ENCODE data around the gene PRPF19. TPM values are rescaled to one million over a fixed set of nuclear protein-coding genes. Genes with fewer than 3 reads are reported as not detected.

PRPF19 gene
- total and polyA plus RNA-seq, 9 of the 15 experiments (the other 6 are each of a cell fraction or from before 2014, with no cell fraction given): 9.4 to 212 (median 73.2) TPM

DNA sequence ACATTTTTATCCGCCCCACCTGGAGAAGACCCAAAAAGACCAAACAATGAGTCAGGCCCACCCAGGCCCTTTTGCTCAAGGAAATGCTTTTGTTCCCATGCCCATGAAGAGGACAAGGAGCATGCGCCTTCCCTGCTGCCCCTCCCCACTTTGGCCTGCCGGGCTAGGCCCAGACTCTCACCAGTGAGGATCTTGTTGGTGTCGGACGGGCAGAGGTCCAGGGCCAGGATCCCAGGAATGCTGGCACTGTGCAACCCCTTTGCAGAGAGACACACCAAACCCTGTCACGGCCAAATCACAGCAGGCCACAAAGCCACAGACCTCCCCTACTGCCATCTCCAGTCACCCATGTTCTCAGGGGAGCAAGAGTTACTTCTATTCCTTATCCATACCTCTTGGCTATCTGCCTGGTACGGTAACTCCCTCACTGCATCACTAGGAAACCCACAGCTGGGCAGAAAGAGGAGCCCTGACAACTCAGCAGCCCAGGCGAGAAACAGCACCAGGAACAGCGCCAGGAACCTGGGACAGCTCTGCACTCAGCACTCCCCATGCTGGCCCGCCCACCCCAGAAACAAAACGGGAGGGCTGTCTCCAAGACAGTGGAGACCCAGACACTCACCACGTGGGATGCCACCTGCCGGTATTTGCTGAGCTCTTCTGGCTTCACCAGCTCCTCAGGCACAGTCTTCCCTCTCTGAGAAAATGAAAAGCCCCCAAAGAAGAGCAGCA lies 5.5 kb downstream of the PRPF19 start:
- Histone ChIP-seq H3K27ac (ENCODE audit: extremely low read depth, low read depth, low read length) (no peak overlapping the region), H3K4me3 (no peak overlapping the region), H4K20me1 (replicated peaks; ENCODE audit: control insufficient read depth, insufficient read depth, low read length) (peaks cover 30% of the 10 kb centered on the region), H3K4me2 (ENCODE audit: insufficient read depth, low read length) (no peak overlapping the region), H2AFZ (ENCODE audit: low read depth, low read length) (no peak overlapping the region), H3K4me1 (replicated peaks in 1 of 2; ENCODE audit: control insufficient read depth in 2 of 2, insufficient read depth in 2 of 2, low read length in 2 of 2) (peaks cover 0 to 14% of the 10 kb centered on the region in 2 experiments; a peak in 4 of 5 replicates), H3K9ac (ENCODE audit: insufficient read depth in 1 of 2, low read depth in 2 of 2, low read length in 2 of 2) (0 out of 4 replicates have a peak overlapping the region, but pooled peaks of 1 of the 2 experiments have one; percentile 31), H3K9me3 (replicated peaks; ENCODE audit: control insufficient read depth, insufficient read depth, low read depth, low read length) (no peaks in the 10 kb centered on the region), H3K9me1 (ENCODE audit: control insufficient read depth, insufficient read depth, low read length) (peaks cover 3% of the 10 kb centered on the region), H3K27me3 (ENCODE audit: control insufficient read depth in 2 of 2, insufficient read depth in 2 of 2, low read length in 2 of 2) (no peaks in the 10 kb centered on the region), H3K79me2 (ENCODE audit: control insufficient read depth, insufficient read depth, low read length) (peaks cover 37% of the 10 kb centered on the region), H3K36me3 (ENCODE audit: control insufficient read depth, insufficient read depth, low read length) (peaks cover 95% of the 10 kb centered on the region)
- WGBS (ENCODE audit: insufficient coverage, low coverage, missing lambda C conversion rate): 84% methylated on average over 7 of the region's 13 CpGs
- intact Hi-C loops (cut with micrococcal nuclease) (no loop called here), in situ Hi-C loops (cut with MboI) (no loop called here)
- ATAC-seq (no peak), FAIRE-seq (no peak), DNase-seq (ENCODE audit: extremely low read depth in 1 of 4, low spot score in 3 of 4) (no peak)
- ChIA-PET CTCF (ENCODE audit: low intra/inter-chr PET ratio) (interaction anchor here (1.0 kb wide), 1 partner anchor 126 kb away, joined by 4 read pairs; no protein-coding TSS in a partner anchor), POLR2A (interaction anchor here (0.7 to 1.9 kb wide), 4 partner anchors 13 to 93 kb away, joined by 3 to 7 read pairs (median 3); partner anchors contain the start of gene TMEM109)
- no TSS peak for BruUV-seq (replicated peaks)
- TF ChIP-seq NCOR1 (IDR thresholded peaks at IDR 0.05) (no peak), SAP30 (IDR thresholded peaks at IDR 0.05; ENCODE audit: borderline replicate concordance, insufficient read depth, low read depth, low read length, poor library complexity, severe bottlenecking) (no peak), ZNF830 (CRISPR knock-in tag; IDR thresholded peaks at IDR 0.05) (no peak)
- TF ChIP-seq, protein P1, sequence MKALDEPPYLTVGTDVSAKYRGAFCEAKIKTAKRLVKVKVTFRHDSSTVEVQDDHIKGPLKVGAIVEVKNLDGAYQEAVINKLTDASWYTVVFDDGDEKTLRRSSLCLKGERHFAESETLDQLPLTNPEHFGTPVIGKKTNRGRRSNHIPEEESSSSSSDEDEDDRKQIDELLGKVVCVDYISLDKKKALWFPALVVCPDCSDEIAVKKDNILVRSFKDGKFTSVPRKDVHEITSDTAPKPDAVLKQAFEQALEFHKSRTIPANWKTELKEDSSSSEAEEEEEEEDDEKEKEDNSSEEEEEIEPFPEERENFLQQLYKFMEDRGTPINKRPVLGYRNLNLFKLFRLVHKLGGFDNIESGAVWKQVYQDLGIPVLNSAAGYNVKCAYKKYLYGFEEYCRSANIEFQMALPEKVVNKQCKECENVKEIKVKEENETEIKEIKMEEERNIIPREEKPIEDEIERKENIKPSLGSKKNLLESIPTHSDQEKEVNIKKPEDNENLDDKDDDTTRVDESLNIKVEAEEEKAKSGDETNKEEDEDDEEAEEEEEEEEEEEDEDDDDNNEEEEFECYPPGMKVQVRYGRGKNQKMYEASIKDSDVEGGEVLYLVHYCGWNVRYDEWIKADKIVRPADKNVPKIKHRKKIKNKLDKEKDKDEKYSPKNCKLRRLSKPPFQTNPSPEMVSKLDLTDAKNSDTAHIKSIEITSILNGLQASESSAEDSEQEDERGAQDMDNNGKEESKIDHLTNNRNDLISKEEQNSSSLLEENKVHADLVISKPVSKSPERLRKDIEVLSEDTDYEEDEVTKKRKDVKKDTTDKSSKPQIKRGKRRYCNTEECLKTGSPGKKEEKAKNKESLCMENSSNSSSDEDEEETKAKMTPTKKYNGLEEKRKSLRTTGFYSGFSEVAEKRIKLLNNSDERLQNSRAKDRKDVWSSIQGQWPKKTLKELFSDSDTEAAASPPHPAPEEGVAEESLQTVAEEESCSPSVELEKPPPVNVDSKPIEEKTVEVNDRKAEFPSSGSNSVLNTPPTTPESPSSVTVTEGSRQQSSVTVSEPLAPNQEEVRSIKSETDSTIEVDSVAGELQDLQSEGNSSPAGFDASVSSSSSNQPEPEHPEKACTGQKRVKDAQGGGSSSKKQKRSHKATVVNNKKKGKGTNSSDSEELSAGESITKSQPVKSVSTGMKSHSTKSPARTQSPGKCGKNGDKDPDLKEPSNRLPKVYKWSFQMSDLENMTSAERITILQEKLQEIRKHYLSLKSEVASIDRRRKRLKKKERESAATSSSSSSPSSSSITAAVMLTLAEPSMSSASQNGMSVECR (CRISPR knock-in tag; IDR thresholded peaks at IDR 0.05): no peak
